Caki2 (cell line): Measurements from ENCODE around the gene FRMD6. TPM values are rescaled to one million over a fixed set of nuclear protein-coding genes. Genes with fewer than 3 reads are reported as not detected.

Source experiments
- DNase-seq: peaks from one replicate; pipeline ENCODE4 v3.0.0-alpha.2; 2015; ENCODE audit warnings: low read depth
- in situ Hi-C: cut with HindIII; loops from 2 replicates; pipeline ENCODE4 v1.10.0; 2016; ENCODE audit warnings: low sequenced_read_pairs, low pct_unique_long_range_greater_than_20kb, mixed read lengths
- total RNA-seq: library from RNA; depleted of rRNA; stranded (reverse); fragments of >200 nt; shearing (Covaris generic); gene quantifications from 2 replicates; pipeline ENCODE4 v1.2.3, GENCODE V29; 2014; ENCODE audit warnings: low replicate concordance

FRMD6 gene
- total RNA-seq, 1 experiment from 2014 or later = 11.9 TPM

DNA sequence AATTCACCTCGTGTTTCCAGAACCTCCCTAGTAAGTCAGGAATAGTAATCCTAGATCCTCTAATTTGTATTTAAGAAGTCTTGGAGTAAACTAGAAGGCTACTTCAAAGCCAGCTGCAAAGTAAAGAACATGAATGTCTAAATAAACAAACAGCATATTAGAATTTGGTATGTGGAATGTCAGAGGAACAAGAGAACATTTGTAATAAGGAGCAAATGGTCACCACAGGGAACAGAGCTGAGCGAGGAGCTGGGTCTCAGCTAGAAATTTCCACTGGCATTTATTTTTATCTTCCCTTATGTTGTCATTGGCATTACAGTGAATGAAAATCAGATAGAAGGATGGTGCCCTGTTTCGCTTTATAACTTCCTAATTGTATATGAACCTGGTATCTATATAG is 50.2 kb downstream of the FRMD6 start:
- no peak for DNase-seq
- in situ Hi-C loops = no loop called here

GRCh38 chr14:51703787-51704186 is 52.1 kb downstream of the FRMD6 start:
- DNase-seq = no peak
- in situ Hi-C loops = no loop called here

DNA sequence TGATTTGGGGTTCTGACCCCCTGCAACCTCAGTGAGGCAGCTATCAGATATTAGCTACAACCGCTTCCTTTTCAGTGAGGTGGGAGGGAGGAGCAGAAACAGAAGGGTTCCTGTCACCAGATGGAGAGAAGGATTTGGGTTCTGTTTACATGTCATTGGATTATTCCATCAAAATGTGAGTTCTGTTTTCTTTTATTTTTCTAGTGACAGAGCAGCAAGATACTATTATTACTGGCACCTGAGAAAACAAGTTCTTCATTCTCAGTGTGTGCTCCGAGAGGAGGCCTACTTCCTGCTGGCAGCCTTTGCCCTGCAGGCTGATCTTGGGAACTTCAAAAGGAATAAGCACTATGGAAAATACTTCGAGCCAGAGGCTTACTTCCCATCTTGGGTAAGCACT is 52.8 kb downstream of the FRMD6 start:
- in situ Hi-C loops = no loop called here
- no peak for DNase-seq

DNA sequence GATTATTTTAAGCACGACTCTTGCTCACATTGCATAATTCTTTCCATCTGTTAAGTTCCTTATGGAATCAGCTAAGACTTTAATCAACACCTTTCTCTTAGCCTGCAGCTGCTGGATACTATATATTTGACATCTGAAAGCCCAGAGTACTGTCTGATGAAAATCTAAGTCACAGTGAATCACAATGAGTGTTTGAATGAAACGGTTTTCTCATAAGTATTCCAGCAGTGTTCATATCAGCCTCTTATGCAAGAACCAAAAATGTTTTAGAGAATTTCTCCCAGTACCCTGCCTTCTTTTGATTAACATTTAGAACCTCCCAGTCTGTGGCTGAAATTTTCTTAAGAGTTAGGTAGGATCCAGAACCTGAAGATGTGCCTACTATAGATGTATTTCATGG is 55.6 kb downstream of the FRMD6 start:
- no peak for DNase-seq
- in situ Hi-C loops = no loop called here

GRCh38 chr14:51711505-51711904 is 59.8 kb downstream of the FRMD6 start:
- no peak for DNase-seq
- in situ Hi-C loops = no loop called here

DNA sequence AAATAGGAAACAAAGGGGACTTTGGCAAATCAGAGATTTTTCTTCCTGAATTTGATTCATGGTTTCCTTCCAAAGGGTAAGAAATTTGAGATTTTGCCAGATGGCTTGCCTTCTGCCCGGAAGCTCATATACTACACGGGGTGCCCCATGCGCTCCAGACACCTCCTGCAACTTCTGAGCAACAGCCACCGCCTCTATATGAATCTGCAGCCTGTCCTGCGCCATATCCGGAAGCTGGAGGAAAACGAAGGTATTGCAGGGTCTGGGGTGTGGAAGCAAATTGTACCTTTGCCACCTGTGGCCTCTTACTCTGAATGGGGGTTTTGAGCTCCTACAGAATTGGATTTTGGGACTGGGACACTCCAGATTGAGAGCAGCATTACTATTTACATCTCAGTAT is 63.5 kb downstream of the FRMD6 start:
- in situ Hi-C loops = no loop called here
- no peak for DNase-seq

DNA sequence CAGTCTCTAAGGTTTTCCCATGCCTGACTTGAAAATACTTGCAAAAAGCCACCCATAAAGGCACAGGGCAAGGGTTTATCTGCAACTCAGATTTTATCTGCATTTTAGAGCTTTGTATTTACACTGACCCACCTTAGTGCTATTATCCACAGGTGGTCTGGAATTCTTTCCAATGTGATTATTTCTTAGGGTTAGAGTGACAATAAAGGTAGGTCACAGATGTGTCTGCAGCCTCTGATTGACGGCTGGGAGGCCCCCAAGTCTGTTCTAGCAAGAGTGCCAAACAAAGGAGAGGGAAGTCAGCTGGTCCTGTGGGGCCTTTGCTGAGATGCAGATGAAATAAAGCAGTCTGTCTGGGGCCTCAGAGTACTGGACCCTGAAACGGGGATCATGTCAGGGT is 64.0 kb downstream of the FRMD6 start:
- DNase-seq = no peak
- in situ Hi-C loops = no loop called here

GRCh38 chr14:51716610-51717009 is 64.9 kb downstream of the FRMD6 start:
- in situ Hi-C loops = no loop called here
- DNase-seq = no peak

GRCh38 chr14:51717766-51718165 is 66.1 kb downstream of the FRMD6 start:
- DNase-seq = no peak
- in situ Hi-C loops = no loop called here

- DNase-seq = no peak
- in situ Hi-C loops = no loop called here
Measured at GRCh38 chr14:51719955-51720354, 68.2 kb downstream of the FRMD6 start.

DNA sequence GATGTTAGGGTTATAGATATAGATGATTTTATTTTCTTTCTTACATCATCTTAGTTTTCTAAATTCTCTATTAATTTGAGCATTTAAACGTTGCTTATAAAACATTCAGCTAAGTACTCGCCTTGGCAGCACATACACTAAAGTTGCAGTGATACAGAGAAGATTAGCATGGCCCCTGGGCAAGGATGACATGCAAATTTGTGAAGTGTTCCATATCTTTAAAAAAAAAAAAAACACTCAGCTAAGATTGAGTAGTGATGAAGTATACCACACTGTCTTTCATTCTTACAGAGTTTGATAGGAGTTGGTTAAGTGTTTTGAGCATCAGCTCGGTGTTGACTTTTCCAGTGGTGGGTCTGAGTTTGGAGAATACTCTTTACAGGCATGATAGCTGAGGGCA is 72.3 kb downstream of the FRMD6 start:
- in situ Hi-C loops = no loop called here
- no peak for DNase-seq

GRCh38 chr14:51724650-51725049 is 72.9 kb downstream of the FRMD6 start:
- no peak for DNase-seq
- in situ Hi-C loops = no loop called here

DNA sequence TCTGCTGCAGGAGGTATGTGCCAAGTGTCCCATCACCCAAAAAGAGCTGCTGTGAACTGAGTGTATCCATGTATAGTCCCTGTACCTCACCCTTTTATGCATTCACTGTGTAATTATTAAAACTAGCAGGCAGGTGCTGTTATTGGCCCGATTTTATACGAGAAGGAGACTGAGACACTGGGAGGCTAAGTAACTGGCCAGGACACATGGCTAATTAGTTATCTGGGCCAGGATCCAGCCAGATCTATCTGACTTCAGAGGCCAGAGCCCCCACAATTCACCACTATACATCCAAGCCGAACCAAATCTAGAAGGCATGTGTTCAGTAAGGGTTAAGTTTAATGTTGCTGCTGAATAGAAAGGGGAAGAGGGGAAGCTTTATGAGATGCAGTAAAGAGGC is 73.4 kb downstream of the FRMD6 start:
- in situ Hi-C loops = no loop called here
- DNase-seq = no peak

- DNase-seq = no peak
- in situ Hi-C loops = no loop called here
Measured at GRCh38 chr14:51726166-51726899, 74.6 kb downstream of the FRMD6 start.

GRCh38 chr14:51727526-51727925 is 75.8 kb downstream of the FRMD6 start:
- no peak for DNase-seq
- in situ Hi-C loops = no loop called here

GRCh38 chr14:51730098-51730497 is 78.4 kb downstream of the FRMD6 start:
- in situ Hi-C loops = no loop called here
- no peak for DNase-seq

DNA sequence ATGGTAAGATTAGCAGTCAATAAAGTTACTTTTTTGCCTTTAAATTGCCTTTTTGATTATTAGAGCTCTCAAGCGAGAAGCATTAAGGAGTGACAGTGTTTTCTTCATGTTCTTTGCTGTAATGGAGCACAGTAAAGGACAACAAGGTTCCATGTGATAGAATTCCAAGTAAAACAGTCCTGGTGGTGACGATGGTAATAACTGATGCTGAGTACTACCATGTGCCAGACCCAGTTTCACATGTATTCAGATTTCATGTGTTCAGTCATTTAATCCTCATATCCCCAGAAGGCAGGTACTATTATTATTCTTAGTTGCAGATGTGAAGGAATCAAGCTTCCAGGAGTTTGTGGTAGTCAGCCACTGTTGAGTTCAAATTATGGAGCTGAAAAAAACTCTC is 79.0 kb downstream of the FRMD6 start:
- in situ Hi-C loops = no loop called here
- no peak for DNase-seq

- in situ Hi-C loops = no loop called here
- DNase-seq = no peak
Measured at GRCh38 chr14:51732494-51733112, 80.9 kb downstream of the FRMD6 start.

DNA sequence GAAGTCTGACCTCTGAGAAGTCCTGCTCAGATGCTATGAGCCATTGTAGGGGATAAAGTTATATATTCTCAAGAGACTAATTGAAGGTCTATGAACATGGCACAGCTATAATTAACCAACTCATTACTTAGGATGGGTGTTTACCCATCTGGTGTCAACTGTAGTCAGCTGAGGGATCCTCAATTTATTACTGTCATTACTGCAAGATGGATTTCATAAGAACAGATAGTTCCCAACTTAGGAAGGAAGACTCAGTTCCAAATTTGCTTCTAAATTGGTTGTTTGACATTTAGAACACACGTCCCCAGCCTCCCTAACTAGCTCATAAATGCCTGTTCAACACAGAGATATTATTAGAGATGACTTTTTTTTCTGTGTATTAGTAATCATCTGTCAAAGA is 81.4 kb downstream of the FRMD6 start:
- in situ Hi-C loops = no loop called here
- DNase-seq = no peak

- DNase-seq = no peak
Measured at GRCh38 chr14:51735851-51736250, 84.1 kb downstream of the FRMD6 start.

More at GRCh38 chr14:51735851-51736250, 84.1 kb downstream of the FRMD6 start:
- in situ Hi-C loops = no loop called here
